HCT116 (cell line): ENCODE results near the gene URI1. TPM values are rescaled to one million over a fixed set of nuclear protein-coding genes. Genes with fewer than 3 reads are reported as not detected.

Experiments
- ATAC-seq: fragments of 200-7000 bp; cut with Tn5 transposase; 2 replicates; pipeline ENCODE4 v1.9.1; 2020; ENCODE audit warnings: mild to moderate bottlenecking, moderate library complexity
- BruUV-seq: library from RNA; stranded (reverse); fragments of 400-500 nt; replicated peaks from 2 replicates; lab custom pipeline; 2021; lab: Mats Ljungman, UMichigan
- CTCF ChIA-PET: fragments of 300-600 bp; sonication (Branson Sonifier 250); formaldehyde crosslinking; loops from one replicate; lab custom pipeline; 2021; ENCODE audit warnings: antibody characterized with exemption; lab: Charles Lee
- POLR2A ChIA-PET: fragments of 300-600, 350-600 bp; sonication (Branson Sonifier 250); formaldehyde crosslinking; loops from one replicate; lab custom pipeline; 2021; ENCODE audit warnings: antibody characterized with exemption; lab: Charles Lee
- RAD21 ChIA-PET, 2 experiments: fragments of 300-600 bp; sonication (Branson Sonifier 250); formaldehyde crosslinking; loops; one replicate each; lab custom pipeline; 2023; ENCODE audit warnings: low total read pairs in 2 of 2; ENCODE audit not compliant: uncharacterized antibody in 2 of 2, unreplicated experiment in 2 of 2, low non-redundant PET in 1 of 2; lab: Charles Lee
- DNase-seq: peaks from one replicate; pipeline ENCODE4 v3.0.0-alpha.2; 2010; ENCODE audit warnings: low read depth, low spot score
- H2AFZ ChIP-seq: fragments of 200-600 bp; shearing (Covaris generic), sonication (generic); 2 replicates; pipeline ENCODE4 v1.6.1; 2017; ENCODE audit warnings: low read depth, mixed run types, mixed read lengths, antibody characterized with exemption, low read length; ENCODE audit not compliant: poor library complexity, severe bottlenecking
- H3K27ac ChIP-seq: 2 replicates; pipeline ENCODE4 v1.5.1; 2012; ENCODE audit warnings: low read depth, low read length
- H3K27me3 ChIP-seq: fragments of 200-600 bp; sonication (generic); 2 replicates; pipeline ENCODE4 v1.6.1; 2016; ENCODE audit warnings: mixed run types, low read length, mixed read lengths; ENCODE audit not compliant: insufficient read depth
- H3K36me3 ChIP-seq, 2 experiments: fragments of 200-500 bp in 1 of 2; fragments of 200-600 bp in 1 of 2; sonication (Bioruptor generic) in 1 of 2; sonication (generic) in 1 of 2; 2 replicates each; pipeline versions ENCODE4 v1.5.1 to v1.6.1; 2014 to 2016; ENCODE audit warnings: low read length in 2 of 2, inconsistent platforms in 1 of 2, mixed read lengths in 1 of 2, mixed run types in 1 of 2; ENCODE audit not compliant: insufficient read depth in 2 of 2, control insufficient read depth in 1 of 2
- H3K4me1 ChIP-seq, 2 experiments: fragments of 200-600 bp in 1 of 2; sonication (generic) in 1 of 2; 2 replicates each; pipeline versions ENCODE4 v1.5.1 to v1.6.1; 2012 to 2017; ENCODE audit warnings: low read length in 2 of 2, inconsistent platforms in 1 of 2, mild to moderate bottlenecking in 1 of 2, mixed read lengths in 1 of 2, mixed run types in 1 of 2, moderate library complexity in 1 of 2; ENCODE audit not compliant: insufficient read depth in 2 of 2, control insufficient read depth in 1 of 2
- H3K4me2 ChIP-seq: fragments of 200-600 bp; sonication (generic); 2 replicates; pipeline ENCODE4 v1.6.1; 2017; ENCODE audit warnings: mixed run types, low read length, mixed read lengths
- H3K4me3 ChIP-seq, 2 experiments: fragments of 200-600 bp in 1 of 2; sonication (generic) in 1 of 2; replicated peaks in 1 of 2; 2 replicates each; pipeline ENCODE4 v1.5.1; 2011 to 2016; ENCODE audit warnings: low read length in 2 of 2, control low read depth in 1 of 2, low read depth in 1 of 2, mild to moderate bottlenecking in 1 of 2, mixed read lengths in 1 of 2, mixed run types in 1 of 2
- H3K79me2 ChIP-seq: fragments of 200-600 bp; sonication (generic); 2 replicates; pipeline ENCODE4 v1.6.1; 2017; ENCODE audit warnings: mild to moderate bottlenecking, mixed run types, low read length, moderate library complexity, mixed read lengths; ENCODE audit not compliant: insufficient read depth
- H3K9ac ChIP-seq: fragments of 200-600 bp; sonication (generic); 2 replicates; pipeline ENCODE4 v1.6.1; 2016; ENCODE audit warnings: low read length, mixed read lengths
- H3K9me2 ChIP-seq: fragments of 200-600 bp; sonication (generic), shearing (Covaris generic); 2 replicates; pipeline ENCODE4 v1.6.1; 2017; ENCODE audit warnings: mixed run types, mild to moderate bottlenecking, moderate library complexity; ENCODE audit not compliant: insufficient read depth
- H3K9me3 ChIP-seq, 2 experiments: fragments of 200-500 bp in 1 of 2; fragments of 200-600 bp in 1 of 2; sonication (Bioruptor generic) in 1 of 2; sonication (generic) in 1 of 2; 2 replicates each; pipeline ENCODE4 v1.6.1; 2014 to 2017; ENCODE audit warnings: low read length in 2 of 2, mixed read lengths in 2 of 2, inconsistent platforms in 1 of 2, low read depth in 1 of 2, mild to moderate bottlenecking in 1 of 2, mixed run types in 1 of 2, moderate library complexity in 1 of 2; ENCODE audit not compliant: control insufficient read depth in 1 of 2, insufficient read depth in 1 of 2
- H4K20me1 ChIP-seq: fragments of 200-600 bp; sonication (generic), shearing (Covaris generic); 2 replicates; pipeline ENCODE4 v1.6.1; 2017; ENCODE audit warnings: mixed run types, mild to moderate bottlenecking, moderate library complexity; ENCODE audit not compliant: insufficient read depth
- CBX3 ChIP-seq: IDR thresholded peaks from 2 replicates; pipeline ENCODE4 v1.6.1; 2012; ENCODE audit warnings: low read depth
- CEBPB ChIP-seq: IDR thresholded peaks from 2 replicates; pipeline ENCODE4 v1.6.1; 2012; ENCODE audit warnings: low read depth
- EGR1 ChIP-seq: IDR thresholded peaks from 2 replicates; pipeline ENCODE4 v1.6.1; 2012; ENCODE audit warnings: low read depth
- ELF1 ChIP-seq: IDR thresholded peaks from 2 replicates; pipeline ENCODE4 v1.6.1; 2012; ENCODE audit warnings: low read depth, borderline replicate concordance
- EZH2 ChIP-seq: fragments of 200-600 bp; sonication (generic); IDR thresholded peaks from 2 replicates; pipeline ENCODE4 v1.6.1; 2017; ENCODE audit warnings: antibody characterized with exemption, mixed run types
- EZH2phosphoT487 ChIP-seq: fragments of 200-600 bp; IDR thresholded peaks from 2 replicates; pipeline ENCODE4 v1.6.1; 2018; ENCODE audit warnings: antibody characterized with exemption, borderline replicate concordance
- FOSL1 ChIP-seq: IDR thresholded peaks from 2 replicates; pipeline ENCODE4 v1.6.1; 2012; ENCODE audit warnings: low read depth
- JUND ChIP-seq: IDR thresholded peaks from 2 replicates; pipeline ENCODE4 v1.6.1; 2012
- POLR2A ChIP-seq: IDR thresholded peaks from 2 replicates; pipeline ENCODE4 v1.7.0; 2011; ENCODE audit warnings: borderline replicate concordance; ENCODE audit not compliant: insufficient read depth, insufficient read length; ENCODE audit errors: extremely low read depth
- POLR2AphosphoS5 ChIP-seq: IDR thresholded peaks from 2 replicates; pipeline ENCODE4 v1.6.1; 2011; ENCODE audit warnings: mild to moderate bottlenecking, low read depth, low read length, moderate library complexity
- RAD21 ChIP-seq: IDR thresholded peaks from 2 replicates; pipeline ENCODE4 v1.6.1; 2012; ENCODE audit warnings: low read depth, mild to moderate bottlenecking
- SIN3A ChIP-seq: IDR thresholded peaks from 2 replicates; pipeline ENCODE4 v1.6.1; 2012; ENCODE audit warnings: low read depth
- SP1 ChIP-seq: IDR thresholded peaks from 2 replicates; pipeline ENCODE4 v1.6.1; 2012; ENCODE audit warnings: low read depth
- SRF ChIP-seq: IDR thresholded peaks from 2 replicates; pipeline ENCODE4 v1.6.1; 2012; ENCODE audit warnings: low read depth
- TCF7L2 ChIP-seq: IDR thresholded peaks from 2 replicates; pipeline ENCODE4 v1.7.0; 2011; ENCODE audit warnings: borderline replicate concordance, inconsistent platforms; ENCODE audit not compliant: insufficient read depth, insufficient read length; ENCODE audit errors: extremely low read depth
- YY1 ChIP-seq: IDR thresholded peaks from 2 replicates; pipeline ENCODE4 v1.6.1; 2011; ENCODE audit warnings: low read length, low read depth, moderate library complexity, mild to moderate bottlenecking; ENCODE audit not compliant: insufficient replicate concordance; ENCODE audit errors: extremely low read depth
- ZFX ChIP-seq: fragments of 450-650 bp; IDR thresholded peaks from 2 replicates; pipeline ENCODE4 v1.6.1; 2017
- intact Hi-C: fragments of 100-400 bp; cut with micrococcal nuclease; formaldehyde crosslinking; loops from 2 replicates; pipeline ENCODE4 v1.10.0; 2022
- total RNA-seq: library from RNA; stranded (reverse); gene quantifications from one replicate; pipeline ENCODE4 v1.2.1, GENCODE V29; 2021; ENCODE audit not compliant: unreplicated experiment
- TF ChIP-seq, protein P1 (sequence below), 3 experiments: fragments of 200-600 bp in 1 of 3; sonication (generic) in 1 of 3; IDR thresholded peaks in 2 of 3; conservative IDR thresholded peaks in 1 of 3; 2 replicates each; pipeline ENCODE4 v1.5.1; 2012 to 2017; ENCODE audit warnings: low read depth in 2 of 3, low read length in 2 of 3, antibody characterized with exemption in 1 of 3, borderline replicate concordance in 1 of 3, control low read depth in 1 of 3, mild to moderate bottlenecking in 1 of 3, mixed read lengths in 1 of 3, mixed run types in 1 of 3, moderate library complexity in 1 of 3; ENCODE audit not compliant: insufficient read depth in 1 of 3
- TF ChIP-seq, protein P2 (sequence below): IDR thresholded peaks from 2 replicates; pipeline ENCODE4 v1.6.1; 2011; ENCODE audit warnings: mild to moderate bottlenecking, low read length, moderate library complexity; ENCODE audit not compliant: insufficient replicate concordance; ENCODE audit errors: extremely low read depth
- TF ChIP-seq, protein P3 (sequence below): IDR thresholded peaks from 2 replicates; pipeline ENCODE4 v1.6.1; 2012

Gene URI1
- total RNA-seq, 1 experiment from 2014 or later: 51.4 TPM

DNA sequence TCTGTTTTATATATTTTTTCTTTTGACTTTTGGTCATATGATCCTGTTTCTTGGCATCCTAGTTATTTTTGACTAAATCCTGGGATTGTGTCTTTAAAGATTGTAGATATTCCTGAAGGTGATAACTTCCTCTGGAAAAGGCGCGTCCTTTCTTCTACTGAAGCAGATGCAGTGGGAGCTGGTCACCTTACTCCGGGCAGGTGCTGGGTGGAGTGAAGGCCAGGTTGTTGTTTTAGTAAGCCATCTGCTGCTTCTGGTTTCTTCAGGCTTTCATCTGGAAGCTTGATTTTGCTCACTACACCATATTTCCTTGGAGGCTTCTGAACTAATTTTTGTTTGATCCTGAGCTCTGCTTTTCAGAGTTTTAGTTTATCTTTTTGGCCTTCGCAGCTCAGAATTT, 21.5 kb downstream of the URI1 start:
- TF ChIP-seq JUND (no peak), POLR2A (no peak), EZH2phosphoT487 (no peak), POLR2AphosphoS5 (no peak), EGR1 (no peak), SIN3A (no peak), SRF (no peak), YY1 (no peak), ZFX (no peak), SP1 (no peak), EZH2 (no peak), ELF1 (no peak), CBX3 (no peak), TCF7L2 (no peak), RAD21 (no peak), FOSL1 (no peak), CEBPB (no peak)
- TF ChIP-seq, protein P1, sequence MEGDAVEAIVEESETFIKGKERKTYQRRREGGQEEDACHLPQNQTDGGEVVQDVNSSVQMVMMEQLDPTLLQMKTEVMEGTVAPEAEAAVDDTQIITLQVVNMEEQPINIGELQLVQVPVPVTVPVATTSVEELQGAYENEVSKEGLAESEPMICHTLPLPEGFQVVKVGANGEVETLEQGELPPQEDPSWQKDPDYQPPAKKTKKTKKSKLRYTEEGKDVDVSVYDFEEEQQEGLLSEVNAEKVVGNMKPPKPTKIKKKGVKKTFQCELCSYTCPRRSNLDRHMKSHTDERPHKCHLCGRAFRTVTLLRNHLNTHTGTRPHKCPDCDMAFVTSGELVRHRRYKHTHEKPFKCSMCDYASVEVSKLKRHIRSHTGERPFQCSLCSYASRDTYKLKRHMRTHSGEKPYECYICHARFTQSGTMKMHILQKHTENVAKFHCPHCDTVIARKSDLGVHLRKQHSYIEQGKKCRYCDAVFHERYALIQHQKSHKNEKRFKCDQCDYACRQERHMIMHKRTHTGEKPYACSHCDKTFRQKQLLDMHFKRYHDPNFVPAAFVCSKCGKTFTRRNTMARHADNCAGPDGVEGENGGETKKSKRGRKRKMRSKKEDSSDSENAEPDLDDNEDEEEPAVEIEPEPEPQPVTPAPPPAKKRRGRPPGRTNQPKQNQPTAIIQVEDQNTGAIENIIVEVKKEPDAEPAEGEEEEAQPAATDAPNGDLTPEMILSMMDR (IDR thresholded peaks at IDR 0.05 in 2 of 3, conservative IDR thresholded peaks at IDR 0.05 in 1 of 3; ENCODE audit: borderline replicate concordance in 1 of 3, insufficient read depth in 1 of 3, low read depth in 2 of 3, low read length in 2 of 3): no peak
- TF ChIP-seq, protein P2, sequence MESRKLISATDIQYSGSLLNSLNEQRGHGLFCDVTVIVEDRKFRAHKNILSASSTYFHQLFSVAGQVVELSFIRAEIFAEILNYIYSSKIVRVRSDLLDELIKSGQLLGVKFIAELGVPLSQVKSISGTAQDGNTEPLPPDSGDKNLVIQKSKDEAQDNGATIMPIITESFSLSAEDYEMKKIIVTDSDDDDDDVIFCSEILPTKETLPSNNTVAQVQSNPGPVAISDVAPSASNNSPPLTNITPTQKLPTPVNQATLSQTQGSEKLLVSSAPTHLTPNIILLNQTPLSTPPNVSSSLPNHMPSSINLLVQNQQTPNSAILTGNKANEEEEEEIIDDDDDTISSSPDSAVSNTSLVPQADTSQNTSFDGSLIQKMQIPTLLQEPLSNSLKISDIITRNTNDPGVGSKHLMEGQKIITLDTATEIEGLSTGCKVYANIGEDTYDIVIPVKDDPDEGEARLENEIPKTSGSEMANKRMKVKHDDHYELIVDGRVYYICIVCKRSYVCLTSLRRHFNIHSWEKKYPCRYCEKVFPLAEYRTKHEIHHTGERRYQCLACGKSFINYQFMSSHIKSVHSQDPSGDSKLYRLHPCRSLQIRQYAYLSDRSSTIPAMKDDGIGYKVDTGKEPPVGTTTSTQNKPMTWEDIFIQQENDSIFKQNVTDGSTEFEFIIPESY: no peak
- TF ChIP-seq, protein P3, sequence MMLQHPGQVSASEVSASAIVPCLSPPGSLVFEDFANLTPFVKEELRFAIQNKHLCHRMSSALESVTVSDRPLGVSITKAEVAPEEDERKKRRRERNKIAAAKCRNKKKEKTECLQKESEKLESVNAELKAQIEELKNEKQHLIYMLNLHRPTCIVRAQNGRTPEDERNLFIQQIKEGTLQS: no peak
- POLR2A ChIA-PET: no interaction called here
- no peaks in the 10 kb centered on the region for H3K4me1 ChIP-seq

More for the DNA sequence above, 21.5 kb downstream of the URI1 start:
- DNase-seq: no peak
- peaks cover 99% of the 10 kb centered on the region for H3K79me2 ChIP-seq
- H3K9me2 ChIP-seq: no peaks in the 10 kb centered on the region
- no peak overlapping the region for H3K27ac ChIP-seq
- no peak overlapping the region for H3K4me2 ChIP-seq
- RAD21 ChIA-PET: no interaction called here
- H3K27me3 ChIP-seq: no peaks in the 10 kb centered on the region
- H2AFZ ChIP-seq: no peak overlapping the region
- no peak overlapping the region for H3K4me3 ChIP-seq
- no peaks in the 10 kb centered on the region for H3K9me3 ChIP-seq
- no peak for ATAC-seq
- CTCF ChIA-PET: no interaction called here
- BruUV-seq: no TSS peak
- intact Hi-C loops: no loop called here
- H4K20me1 ChIP-seq: peaks cover 17% of the 10 kb centered on the region; the same call in 1 of the 2 replicates
- no peak overlapping the region for H3K9ac ChIP-seq
- no peaks in the 10 kb centered on the region for H3K36me3 ChIP-seq
